Osteoblast (primary cell): Measurements from ENCODE around the gene SACS. TPM values are rescaled to one million over a fixed set of nuclear protein-coding genes. Genes with fewer than 3 reads are reported as not detected.

Source experiments
- DNase-seq: peaks from one replicate; pipeline ENCODE4 v3.0.0; 2011; ENCODE audit warnings: low spot score, mixed read lengths; ENCODE audit not compliant: insufficient read length; ENCODE audit errors: missing footprints
- H2AFZ ChIP-seq: 2 replicates; pipeline ENCODE4 v1.6.0; 2011; ENCODE audit warnings: mild to moderate bottlenecking, low read length
- H3K27ac ChIP-seq: 2 replicates; pipeline ENCODE4 v1.5.1; 2011; ENCODE audit warnings: mild to moderate bottlenecking, low read depth, low read length, moderate library complexity
- H3K27me3 ChIP-seq: 2 replicates; pipeline ENCODE4 v1.6.0; 2012; ENCODE audit warnings: mild to moderate bottlenecking, control low read depth, inconsistent platforms, low read length, moderate library complexity; ENCODE audit not compliant: insufficient read depth
- H3K36me3 ChIP-seq: 2 replicates; pipeline ENCODE4 v1.5.1; 2011; ENCODE audit warnings: mild to moderate bottlenecking, low read length, control low read depth, moderate library complexity; ENCODE audit not compliant: insufficient read depth
- H3K4me1 ChIP-seq: 2 replicates; pipeline ENCODE4 v1.5.1; 2011; ENCODE audit warnings: mild to moderate bottlenecking, low read length, control low read depth, moderate library complexity; ENCODE audit not compliant: insufficient read depth
- H3K4me2 ChIP-seq: 2 replicates; pipeline ENCODE4 v1.6.0; 2011; ENCODE audit warnings: mild to moderate bottlenecking, low read length; ENCODE audit not compliant: insufficient read depth
- H3K4me3 ChIP-seq: fragments of 200-600 bp; sonication (generic); 3 replicates; pipeline ENCODE4 v1.5.1; 2012; ENCODE audit warnings: mild to moderate bottlenecking, low read length, inconsistent platforms; ENCODE audit not compliant: insufficient read depth
- H3K79me2 ChIP-seq: 2 replicates; pipeline ENCODE4 v1.6.0; 2012; ENCODE audit warnings: mild to moderate bottlenecking, low read length, control low read depth, inconsistent platforms; ENCODE audit not compliant: insufficient read depth
- H3K9me3 ChIP-seq: 2 replicates; pipeline ENCODE4 v1.5.1; 2011; ENCODE audit warnings: low read depth, low read length, control low read depth
- H4K20me1 ChIP-seq: 2 replicates; pipeline ENCODE4 v1.6.0; 2012; ENCODE audit warnings: mild to moderate bottlenecking, low read length, control low read depth; ENCODE audit not compliant: insufficient read depth
- CTCF ChIP-seq: IDR thresholded peaks from 2 replicates; pipeline ENCODE4 v1.5.1; 2011; ENCODE audit warnings: mild to moderate bottlenecking, low read depth, low read length, moderate library complexity; ENCODE audit errors: extremely low read depth
- total RNA-seq: library from RNA; depleted of rRNA; stranded (reverse); fragments of >200 nt; gene quantifications from 2 replicates; pipeline ENCODE4 v1.2.3, GENCODE V29; 2012

The SACS gene
- total RNA-seq, 1 donor, result 59.0 TPM

- no peak for DNase-seq
- no peaks in the 10 kb centered on the region for H3K36me3 ChIP-seq
- H4K20me1 ChIP-seq, result no peaks in the 10 kb centered on the region
- no peaks in the 10 kb centered on the region for H3K27me3 ChIP-seq
- no peak overlapping the region for H2AFZ ChIP-seq
- no peaks in the 10 kb centered on the region for H3K9me3 ChIP-seq
- no peak overlapping the region for H3K4me3 ChIP-seq
- H3K4me2 ChIP-seq, result no peak overlapping the region
- H3K27ac ChIP-seq, result no peak overlapping the region
- H3K79me2 ChIP-seq, result no peaks in the 10 kb centered on the region
- no peak for TF ChIP-seq CTCF
- no peaks in the 10 kb centered on the region for H3K4me1 ChIP-seq
Measured at GRCh38 chr13:23418776-23419683, 14.5 kb downstream of the SACS start.

- H3K36me3 ChIP-seq, result no peaks in the 10 kb centered on the region
- H3K27me3 ChIP-seq, result no peaks in the 10 kb centered on the region
- H4K20me1 ChIP-seq, result no peaks in the 10 kb centered on the region
- no peak for DNase-seq
- H3K9me3 ChIP-seq, result no peaks in the 10 kb centered on the region
- H3K27ac ChIP-seq, result no peak overlapping the region
- H3K4me3 ChIP-seq, result no peak overlapping the region
- no peak for TF ChIP-seq CTCF
- H3K4me2 ChIP-seq, result no peak overlapping the region
- no peaks in the 10 kb centered on the region for H3K79me2 ChIP-seq
- H3K4me1 ChIP-seq, result no peaks in the 10 kb centered on the region
- H2AFZ ChIP-seq, result no peak overlapping the region
Measured at GRCh38 chr13:23414682-23415081, 18.8 kb downstream of the SACS start.

DNA sequence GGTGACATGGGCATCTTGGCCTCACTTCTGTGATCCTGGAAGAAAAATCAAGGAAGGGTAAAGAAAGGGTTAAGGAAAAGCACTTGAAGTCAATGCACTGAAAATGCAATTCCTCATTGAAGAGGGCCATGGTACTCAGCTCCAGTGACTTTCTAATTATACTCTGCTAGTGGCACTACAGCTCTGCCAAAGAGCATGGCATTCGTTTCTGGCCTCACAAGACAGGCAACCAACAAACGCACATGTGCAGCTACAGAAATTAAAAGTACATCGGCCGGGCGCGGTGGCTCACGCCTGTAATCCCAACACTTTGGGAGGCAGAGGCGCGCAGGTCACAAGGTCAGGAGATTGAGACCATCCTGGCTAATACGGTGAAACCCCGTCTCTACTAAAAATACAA, 21.8 kb downstream of the SACS start:
- no peak for DNase-seq

More for the DNA sequence above, 21.8 kb downstream of the SACS start:
- no peaks in the 10 kb centered on the region for H4K20me1 ChIP-seq
- H2AFZ ChIP-seq, result no peak overlapping the region
- H3K9me3 ChIP-seq, result no peaks in the 10 kb centered on the region
- H3K27me3 ChIP-seq, result no peaks in the 10 kb centered on the region
- no peaks in the 10 kb centered on the region for H3K36me3 ChIP-seq
- TF ChIP-seq CTCF, result no peak
- no peaks in the 10 kb centered on the region for H3K79me2 ChIP-seq
- no peak overlapping the region for H3K4me3 ChIP-seq
- H3K4me1 ChIP-seq, result no peaks in the 10 kb centered on the region
- H3K4me2 ChIP-seq, result no peak overlapping the region
- H3K27ac ChIP-seq, result no peak overlapping the region
